ENCODE data around the gene CDK18.

CDK18 gene

GRCh38 chr1:205570173-205570501 is 65.7 kb downstream of the CDK18 start:
- DNase-seq (ENCODE audit: low read depth) = no peak

- no peak for DNase-seq (ENCODE audit: low read depth)
These were observed 66.5 kb downstream of the CDK18 start for GRCh38 chr1:205570796-205571537.

DNA sequence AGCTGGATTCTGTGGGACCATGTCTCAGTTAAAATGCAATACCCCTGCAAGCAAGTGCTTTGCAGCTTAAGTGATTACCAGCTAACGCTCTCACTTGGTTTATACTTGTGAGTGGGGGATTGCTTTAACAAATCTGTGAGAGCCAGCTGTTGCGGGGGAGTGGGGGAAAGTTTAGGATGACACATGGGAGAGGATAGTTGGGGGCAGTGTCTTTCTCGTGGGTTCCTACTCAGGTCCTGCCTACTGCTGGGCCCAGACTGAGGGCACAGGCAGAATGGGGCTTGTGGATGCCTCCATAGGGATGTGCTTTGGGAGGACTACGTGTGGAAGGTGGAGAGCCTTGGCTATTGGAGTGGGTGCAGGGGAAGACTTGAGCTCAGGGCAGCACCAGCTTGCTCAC is 67.3 kb downstream of the CDK18 start:
- no peak for DNase-seq (ENCODE audit: low read depth)

GRCh38 chr1:205572421-205572820 is 68.0 kb downstream of the CDK18 start:
- DNase-seq (ENCODE audit: low read depth) = no peak

GRCh38 chr1:205575294-205575885 is 70.9 kb downstream of the CDK18 start:
- no peak for DNase-seq (ENCODE audit: low read depth)

GRCh38 chr1:205576011-205576410 is 71.5 kb downstream of the CDK18 start:
- no peak for DNase-seq (ENCODE audit: low read depth)

DNA sequence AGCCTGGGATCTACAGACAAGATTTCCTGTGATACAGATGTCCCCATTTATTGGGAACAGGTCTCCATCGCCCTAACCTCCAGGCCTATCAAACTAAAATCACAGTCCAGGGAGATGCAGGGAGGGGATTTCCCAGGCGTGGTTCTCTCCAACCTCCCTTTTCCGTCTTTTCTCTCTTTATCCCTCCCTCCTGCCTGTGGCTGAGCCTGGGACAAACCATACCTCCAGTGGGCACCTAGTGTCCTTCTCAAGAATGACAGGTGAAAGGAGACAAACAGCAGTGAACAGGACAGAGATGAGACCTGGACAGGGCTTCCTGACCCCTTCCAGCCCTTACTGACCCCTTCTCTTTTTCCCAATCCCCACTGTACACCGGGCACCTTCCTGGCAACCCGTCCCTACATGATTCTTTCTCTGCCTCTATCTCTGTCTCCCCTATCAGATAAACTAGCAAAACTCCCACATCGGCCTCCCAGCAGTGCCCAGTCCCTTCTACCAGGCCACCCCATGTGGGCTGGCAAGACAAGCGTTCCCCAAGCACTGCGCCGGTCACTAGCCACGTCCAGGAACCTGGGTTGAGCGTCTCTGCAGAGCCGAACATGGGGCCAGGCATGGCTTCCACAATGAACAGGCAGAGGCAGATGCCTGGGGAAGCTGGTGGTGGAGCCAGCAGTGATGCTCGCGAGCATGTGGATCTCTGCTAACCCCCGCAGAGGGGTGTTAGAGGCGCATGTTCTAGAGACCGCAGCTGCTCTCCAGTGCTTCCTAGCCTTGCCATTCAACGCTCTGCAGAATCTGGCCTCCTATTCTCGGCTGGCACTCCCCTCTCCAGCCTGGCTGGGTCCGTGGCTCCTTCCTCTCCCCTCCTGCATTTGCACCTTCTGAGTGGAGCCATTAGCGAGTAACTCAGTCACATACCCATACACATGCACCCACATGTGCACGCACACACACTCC is 72.6 kb downstream of the CDK18 start:
- DNase-seq (ENCODE audit: low read depth) = no peak

- no peak for DNase-seq (ENCODE audit: low read depth)
These were observed 73.6 kb downstream of the CDK18 start for GRCh38 chr1:205577874-205578658.

DNA sequence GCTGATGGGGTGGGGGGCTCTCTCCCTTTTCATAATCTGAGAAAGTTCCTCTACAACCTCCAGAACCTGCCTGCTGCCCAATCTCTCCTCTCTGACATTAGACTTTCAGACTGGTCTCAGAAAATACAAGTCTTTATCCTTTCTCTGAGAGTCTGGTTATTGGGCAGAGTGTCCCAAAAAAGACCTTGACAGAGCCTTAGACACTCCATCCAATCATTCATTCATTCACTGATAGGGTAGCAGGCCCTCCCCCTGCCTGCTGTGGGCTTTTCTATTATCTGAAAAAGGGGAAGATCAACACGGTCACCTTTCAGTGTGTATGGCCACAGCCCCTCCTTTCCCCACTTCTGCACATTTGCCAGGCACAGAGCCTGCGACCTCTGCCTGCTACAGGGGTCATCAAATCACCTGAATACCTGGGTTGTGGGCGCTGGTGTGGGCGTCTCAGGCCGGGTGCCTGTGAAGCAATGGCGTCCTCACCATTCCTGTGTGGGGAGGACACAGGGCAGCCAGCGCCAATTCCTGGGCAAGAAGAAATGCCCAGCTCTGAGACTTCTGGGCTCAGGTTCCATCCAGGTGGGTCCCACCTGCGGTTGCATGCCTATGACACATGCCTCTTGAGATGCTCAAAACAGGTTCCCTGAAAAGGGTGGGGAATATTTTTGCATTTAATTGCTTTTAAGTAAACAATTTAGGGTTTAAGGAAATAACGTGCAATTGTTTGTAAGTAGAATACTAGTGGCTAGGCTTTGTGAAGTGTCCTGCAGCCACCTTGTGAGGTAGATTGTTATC is 74.5 kb downstream of the CDK18 start:
- no peak for DNase-seq (ENCODE audit: low read depth)

DNA sequence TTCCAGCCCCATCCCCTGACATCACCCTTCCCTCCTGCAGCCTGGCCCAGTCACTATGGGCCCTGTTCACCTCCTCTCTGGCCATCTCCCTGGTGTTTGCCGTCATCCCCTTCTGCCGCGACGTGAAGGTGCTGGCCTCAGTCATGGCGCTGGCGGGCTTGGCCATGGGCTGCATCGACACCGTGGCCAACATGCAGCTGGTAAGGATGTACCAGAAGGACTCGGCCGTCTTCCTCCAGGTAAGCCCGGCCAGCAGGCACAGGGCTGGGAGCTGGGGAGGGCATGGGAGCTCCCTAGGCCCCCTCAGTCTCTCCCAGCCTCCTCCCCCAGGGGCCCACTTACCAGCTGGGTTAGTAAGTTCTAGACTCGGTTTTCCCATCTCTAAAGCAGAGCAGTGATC is 75.2 kb downstream of the CDK18 start:
- no peak for DNase-seq (ENCODE audit: low read depth)

DNA sequence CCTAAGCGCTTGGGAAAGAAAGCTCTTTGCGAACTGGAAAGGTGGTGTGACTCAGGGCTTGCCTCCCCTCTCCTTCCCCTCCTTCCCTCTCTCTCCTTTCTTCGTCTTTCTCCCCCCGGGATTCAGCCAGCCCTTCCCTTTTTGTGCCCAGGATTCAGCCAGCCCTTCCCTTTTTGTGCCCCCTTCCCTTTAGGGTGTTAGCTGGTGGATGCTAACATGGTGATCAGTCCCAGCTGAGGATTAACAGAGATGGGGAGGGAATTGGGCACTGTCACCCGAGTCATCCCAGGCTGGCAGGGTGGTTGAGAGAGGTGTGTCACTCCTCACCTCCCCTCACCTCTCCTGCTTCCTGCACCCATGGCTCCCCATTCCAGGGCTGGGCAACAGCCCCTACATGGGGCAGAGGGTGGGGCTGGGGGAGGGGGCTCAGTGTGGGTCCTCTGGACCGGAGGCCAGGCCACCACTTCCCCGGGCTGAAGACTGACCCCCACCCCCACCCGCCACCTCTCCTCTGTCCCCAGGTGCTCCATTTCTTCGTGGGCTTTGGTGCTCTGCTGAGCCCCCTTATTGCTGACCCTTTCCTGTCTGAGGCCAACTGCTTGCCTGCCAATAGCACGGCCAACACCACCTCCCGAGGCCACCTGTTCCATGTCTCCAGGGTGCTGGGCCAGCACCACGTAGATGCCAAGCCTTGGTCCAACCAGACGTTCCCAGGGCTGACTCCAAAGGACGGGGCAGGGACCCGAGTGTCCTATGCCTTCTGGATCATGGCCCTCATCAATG is 75.9 kb downstream of the CDK18 start:
- DNase-seq (ENCODE audit: low read depth) = no peak

GRCh38 chr1:205580923-205581180 is 76.4 kb downstream of the CDK18 start:
- DNase-seq (ENCODE audit: low read depth) = no peak

DNA sequence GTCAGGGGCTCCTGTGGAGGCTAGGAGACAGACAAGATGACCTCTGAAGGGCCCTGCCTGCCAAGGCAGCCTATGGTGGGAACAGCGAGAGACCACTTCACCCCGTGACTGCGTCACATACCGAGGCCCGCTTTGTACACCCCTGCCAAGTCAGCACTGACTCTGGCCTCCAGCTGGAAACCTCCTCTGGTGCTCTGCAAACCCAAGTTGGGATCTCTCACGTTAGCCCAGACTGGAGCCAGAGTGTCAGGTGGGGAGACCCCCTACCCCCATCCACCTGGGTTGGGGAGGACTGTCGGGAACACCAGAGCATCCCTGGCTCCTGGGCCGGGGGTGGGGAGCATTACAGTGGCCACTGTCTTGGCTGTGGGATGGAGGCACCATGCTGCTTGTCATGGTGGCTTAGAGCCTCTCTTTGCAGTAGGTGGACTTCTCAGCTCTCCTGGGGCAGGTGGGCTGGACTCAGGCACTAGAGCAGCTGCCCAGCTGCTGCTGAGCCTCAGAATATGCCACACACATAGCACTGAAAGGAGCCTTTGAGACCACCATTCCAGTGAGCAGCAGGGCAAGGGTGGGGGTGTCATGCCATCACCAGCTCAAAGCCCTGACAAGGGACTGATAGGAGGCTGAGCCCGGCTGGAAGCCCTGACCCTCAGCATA is 77.0 kb downstream of the CDK18 start:
- DNase-seq (ENCODE audit: low read depth) = no peak

DNA sequence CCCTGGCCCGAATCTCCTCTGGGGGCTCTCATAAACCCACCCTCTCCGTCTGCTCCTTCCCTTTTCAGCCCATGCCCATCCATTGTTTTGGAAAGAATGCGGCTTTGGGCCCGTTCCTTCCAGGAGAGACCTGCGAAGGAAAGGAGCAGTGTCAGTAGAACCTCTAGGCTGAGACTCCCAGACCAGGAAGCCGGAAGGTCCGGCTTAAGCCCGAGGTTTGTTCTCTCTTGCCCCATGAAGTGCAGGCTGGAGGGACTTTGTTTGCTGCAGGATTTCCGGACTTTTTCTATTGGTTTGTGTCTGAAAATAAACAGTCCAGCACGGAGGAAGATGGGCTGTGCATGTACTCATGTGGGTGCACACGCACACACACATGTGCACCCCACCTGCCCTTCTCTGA is 77.6 kb downstream of the CDK18 start:
- DNase-seq (ENCODE audit: low read depth) = no peak

Data from stimulated activated CD8-positive, alpha-beta memory T cell treated with anti-CD3 and anti-CD28 coated beads, Interleukin-4, amount 100 ng/mL, for 24 hours (primary cell).